Measurements from ENCODE around the gene NELL1.
"Not testable (repeated sequence)": the region's sequence is repeated elsewhere in the genome, so short reads cannot be mapped to it uniquely, and the experiment has no call there.

NELL1 gene

DNA sequence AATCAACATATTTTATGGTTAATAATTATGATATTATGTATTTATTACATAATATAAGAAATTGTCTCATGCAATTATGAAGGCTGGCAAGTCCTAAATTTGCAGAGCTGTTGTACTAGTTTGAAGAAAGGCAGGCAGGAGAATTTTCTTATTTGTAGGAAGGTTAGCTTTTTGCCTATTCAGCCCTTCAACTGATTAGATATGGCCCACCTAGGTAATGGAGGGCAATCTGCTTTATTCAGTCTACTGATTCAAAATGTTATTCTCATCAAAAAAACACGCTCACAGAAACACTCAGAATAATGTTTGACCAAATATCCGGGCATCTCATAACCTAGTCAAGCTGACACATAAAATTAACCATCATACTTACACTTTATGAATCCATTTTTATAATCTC lies 589.0 kb downstream of the NELL1 start:
- DNase-seq, result no peak

DNA sequence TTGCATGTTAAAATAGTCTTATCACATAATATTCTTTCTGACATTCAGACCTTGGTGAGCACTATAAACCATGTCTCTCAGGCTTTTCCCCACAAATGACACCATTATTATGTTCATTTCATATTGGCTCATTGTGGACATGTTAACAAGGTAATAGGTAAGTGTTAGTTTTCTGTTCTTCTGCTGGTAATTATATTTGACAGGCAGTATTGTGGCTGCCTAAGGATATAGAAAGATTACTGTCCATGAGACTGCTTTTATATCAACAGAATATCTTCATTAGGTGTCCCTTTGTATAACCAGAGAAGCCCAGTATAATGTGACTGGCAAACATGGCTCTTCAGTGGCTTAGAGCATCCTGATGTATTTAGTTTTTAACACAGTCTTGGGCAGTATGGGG lies 590.7 kb downstream of the NELL1 start:
- DNase-seq, result no peak

DNA sequence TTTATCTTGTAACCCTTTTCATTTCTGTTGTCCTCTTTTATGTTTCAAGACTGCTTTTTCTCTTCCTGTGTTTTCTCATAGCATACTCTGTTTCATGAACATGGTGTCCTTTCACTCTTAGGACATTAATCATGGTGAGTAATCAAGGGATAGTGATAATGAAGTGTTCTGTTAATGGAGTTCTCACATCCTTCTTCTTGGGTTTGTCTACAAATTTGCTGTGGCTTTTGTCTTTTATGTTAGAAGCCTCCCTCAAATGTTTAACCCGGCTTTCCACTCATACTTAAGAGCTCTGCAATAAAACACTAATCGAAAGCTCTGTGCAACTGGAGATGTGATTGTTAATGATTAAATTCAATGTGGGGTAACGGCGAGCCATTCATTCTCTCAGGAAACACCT lies 593.6 kb downstream of the NELL1 start:
- DNase-seq, result no peak

DNA sequence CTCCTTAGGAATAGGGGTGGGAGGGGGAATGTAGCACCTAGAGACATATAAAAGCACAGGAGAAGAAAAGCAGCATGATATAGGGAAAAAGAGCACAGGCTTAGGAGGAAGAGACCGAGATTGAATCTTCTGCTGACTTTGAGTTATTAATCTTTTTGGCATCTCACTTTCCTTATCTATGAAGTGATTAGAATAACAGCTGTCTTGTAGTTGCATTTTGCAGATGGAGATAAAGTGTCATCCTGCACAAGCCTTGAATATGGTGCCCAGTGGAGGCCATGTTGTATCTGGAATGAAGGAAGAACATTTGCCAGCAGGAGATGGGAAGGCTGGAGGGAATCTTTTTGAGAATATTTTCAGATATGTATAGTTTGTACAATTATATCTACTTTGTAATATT lies 594.7 kb downstream of the NELL1 start:
- no peak for DNase-seq

DNA sequence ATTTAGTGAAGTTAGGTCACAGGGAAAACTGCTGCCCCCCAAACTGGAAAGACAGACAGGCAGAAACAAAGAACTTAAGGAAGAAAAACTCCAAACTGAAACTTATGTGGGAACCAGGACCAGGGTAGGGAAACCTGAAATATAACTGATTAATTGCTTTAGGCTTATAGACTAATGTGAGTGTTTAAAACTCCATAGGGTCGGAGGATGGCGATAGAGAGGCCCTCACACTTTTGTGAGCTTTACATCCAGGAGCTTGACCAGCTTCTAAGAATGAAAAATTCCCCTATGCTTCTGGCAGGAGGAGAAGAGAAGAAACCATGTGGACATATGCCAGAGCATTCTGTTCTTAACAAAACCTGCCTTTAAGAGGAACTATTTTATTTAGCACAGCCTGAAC lies 598.6 kb downstream of the NELL1 start:
- no peak for DNase-seq

DNA sequence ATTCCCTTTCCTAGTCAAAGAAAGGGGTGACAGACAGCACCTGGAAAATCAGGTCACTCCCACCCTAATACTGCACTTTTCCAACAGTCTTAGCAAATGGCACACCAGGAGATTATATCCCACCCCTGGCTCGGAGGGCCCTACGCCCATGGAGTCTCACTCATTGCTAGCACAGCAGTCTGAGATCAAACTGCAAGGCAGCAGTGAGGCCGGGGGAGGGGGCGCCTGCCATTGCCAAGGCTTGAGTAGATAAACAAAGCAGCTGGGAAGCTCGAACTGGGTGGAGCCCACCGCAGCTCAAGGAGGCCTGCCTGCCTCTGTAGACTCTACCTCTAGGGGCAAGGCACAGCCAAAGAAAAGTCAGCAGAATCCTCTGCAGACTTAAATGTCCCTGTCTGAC lies 602.8 kb downstream of the NELL1 start:
- not testable (repeated sequence) for DNase-seq

DNA sequence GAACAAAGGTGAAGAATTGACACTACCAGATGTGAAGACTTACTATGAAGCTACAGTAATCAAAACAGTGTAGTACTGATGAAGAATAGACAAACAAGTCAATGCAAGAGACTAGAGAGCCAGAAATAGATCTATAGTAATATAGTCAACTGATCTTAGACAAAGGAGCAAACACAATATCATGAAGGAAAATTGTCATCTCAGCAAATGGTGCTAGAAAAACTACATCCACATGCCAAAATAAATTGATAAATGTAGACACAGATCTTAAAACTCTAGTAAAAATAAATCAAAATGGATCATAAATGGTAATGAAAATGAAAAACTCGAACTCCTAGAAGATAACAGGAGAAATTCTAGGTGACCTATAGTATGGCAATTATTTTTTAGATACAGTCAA lies 609.5 kb downstream of the NELL1 start:
- no peak for DNase-seq

DNA sequence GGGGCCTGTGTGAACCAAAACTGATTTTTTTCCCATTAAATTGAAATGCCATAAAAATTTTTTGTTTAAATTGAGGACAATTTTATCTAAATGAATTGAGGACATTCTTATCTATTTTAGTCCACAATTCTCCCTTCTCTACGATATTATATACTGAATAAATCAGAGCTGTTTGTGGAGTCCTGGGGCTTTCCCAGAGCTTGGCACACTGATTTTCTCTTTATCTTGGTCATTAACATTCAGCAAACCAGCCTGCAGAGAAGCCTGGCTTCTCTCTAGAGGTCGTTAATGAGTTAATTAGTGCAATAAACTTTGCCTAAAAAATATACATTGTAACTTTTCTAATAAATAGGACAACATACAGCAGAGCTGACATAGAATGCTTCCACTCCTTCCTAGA lies 615.7 kb downstream of the NELL1 start:
- DNase-seq, result no peak

DNA sequence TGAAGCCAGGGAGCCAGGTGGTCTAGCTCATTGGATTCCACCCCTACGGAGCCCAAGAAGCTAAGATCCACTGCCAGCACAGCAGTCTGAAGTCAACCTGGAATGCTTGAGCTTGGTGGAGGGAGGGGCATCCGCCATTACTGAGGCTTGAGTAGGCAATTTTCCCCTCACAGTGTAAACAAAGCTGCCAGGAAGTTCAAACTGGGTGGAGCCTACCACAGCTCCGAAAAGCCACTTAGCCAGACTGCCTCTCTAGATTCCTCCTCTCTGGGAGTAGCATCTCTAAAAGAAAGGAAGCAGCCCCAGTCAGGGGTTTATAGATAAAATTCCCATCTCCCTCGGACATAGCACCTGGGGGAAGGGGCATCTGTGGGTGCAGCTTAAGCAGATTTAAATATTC lies 620.3 kb downstream of the NELL1 start:
- no peak for DNase-seq

DNA sequence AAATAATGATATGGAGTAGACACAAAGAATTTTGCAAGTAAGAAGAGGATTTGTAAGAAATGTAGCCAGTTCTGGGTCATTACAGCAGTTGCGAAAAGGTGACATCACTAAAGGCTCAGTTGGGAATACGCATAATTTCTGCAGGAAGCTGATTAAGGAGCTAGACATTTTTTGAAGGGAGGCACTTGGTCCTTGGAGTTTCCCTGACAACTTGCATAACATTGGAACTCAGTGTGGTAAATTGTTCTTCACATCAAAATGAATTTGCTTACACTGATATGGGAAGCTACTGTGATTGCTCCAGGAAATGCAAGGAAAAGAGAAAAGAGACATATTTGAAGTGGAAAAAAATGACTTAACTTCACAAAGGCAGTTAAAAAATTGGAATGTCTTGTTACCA lies 626.1 kb downstream of the NELL1 start:
- no peak for DNase-seq

DNA sequence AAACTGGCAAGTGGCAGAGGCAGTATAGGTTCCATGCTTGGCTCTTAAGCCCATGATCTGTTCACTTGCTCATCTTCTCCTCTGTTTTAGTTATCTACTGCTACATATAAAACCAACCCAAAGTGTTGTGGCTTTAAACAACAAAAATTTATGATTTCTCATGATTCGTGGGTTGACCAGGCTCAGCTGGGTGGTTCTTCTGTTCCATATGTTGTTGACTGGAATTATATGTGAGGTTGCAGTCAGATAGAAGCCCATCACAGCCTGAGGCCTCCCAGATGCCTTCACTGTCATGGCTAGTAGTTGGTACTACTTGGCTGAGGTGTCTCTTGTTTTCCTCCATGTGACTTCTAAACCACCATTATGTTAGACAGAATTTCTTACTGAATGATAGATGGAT lies 632.6 kb downstream of the NELL1 start:
- no peak for DNase-seq

DNA sequence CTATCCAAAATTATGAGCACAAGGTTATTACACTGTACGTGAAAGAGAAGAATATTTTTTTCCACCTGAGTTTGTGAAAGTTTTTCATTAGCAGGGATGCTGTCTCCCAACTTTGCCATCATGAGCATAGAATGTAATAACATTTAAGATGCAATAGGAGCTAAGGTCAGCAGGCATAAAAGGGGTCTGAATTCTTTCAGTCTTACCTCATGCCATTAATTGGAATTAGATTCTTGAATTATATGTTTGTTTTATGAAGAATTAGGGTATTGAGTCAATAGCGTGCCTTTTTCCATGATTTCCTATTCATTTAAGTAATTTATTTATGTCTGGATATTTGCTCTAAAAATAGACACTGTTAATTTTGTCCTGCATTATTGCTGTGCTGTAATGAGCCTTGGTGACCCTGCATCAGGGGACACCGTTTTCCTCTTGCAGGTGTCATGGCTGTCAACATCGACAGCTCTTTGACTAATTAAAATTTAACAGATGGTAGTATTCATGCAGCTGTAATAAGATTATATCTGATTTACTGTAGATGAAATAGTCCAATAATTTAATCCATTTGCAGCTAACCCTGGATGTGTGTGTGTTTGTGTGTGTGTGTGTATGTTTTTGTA lies 637.5 kb downstream of the NELL1 start:
- no peak for DNase-seq

DNA sequence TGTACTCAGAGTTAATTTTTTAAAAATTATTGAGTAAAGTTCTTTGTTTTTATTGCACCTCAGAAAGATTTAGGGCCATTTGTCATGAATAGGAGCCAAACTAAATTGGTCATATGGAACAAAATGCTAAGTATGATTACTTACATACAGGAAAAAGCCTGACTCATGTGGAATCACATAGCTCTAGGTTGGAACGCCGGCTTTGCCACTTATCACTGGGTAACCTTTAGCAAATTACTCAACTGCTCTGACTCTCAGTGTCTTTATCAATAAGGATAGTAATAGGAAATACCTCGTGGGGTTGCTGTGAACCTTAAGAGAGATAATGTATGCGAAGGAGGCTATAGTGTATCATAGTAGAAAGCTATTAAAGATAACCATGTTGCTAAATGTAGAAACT lies 638.5 kb downstream of the NELL1 start:
- no peak for DNase-seq

DNA sequence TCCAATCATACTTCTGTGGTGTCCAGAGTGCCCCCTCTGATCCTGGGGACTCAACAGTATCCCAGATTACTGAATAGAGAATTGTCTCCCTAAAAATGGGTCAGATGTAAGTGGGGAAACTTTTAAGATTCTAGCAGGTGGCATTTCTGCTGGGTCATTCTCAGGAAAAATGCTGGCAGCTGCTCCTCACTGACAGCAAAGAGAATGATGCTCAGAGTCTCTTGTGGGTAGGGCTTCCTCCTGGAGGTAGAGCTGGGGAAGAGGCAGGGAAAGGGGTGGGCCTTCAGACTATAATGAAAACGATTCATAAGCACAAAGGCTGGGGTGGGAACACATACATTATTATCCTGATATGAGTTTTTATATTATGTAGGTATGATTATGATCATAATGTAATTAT lies 647.2 kb downstream of the NELL1 start:
- no peak for DNase-seq

DNA sequence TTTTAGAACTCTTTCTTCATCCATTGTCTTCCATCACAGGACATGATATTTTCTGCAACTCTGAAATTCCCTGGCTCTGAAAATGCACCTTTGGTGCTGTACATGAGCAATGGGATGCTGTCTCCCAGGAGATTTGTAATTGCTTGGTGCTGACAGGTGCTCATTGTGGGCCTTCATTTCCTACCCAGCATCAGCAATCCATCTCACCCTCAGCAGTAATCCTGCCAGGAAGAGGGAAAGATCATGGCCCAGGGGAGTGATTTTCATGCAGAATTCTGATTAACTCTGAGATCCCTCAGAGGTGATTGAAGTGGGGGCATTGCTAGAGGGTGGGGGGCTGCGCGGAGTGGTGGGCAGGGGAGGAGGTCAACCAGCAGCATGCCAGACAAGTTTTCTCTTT lies 651.7 kb downstream of the NELL1 start:
- DNase-seq, result no peak

DNA sequence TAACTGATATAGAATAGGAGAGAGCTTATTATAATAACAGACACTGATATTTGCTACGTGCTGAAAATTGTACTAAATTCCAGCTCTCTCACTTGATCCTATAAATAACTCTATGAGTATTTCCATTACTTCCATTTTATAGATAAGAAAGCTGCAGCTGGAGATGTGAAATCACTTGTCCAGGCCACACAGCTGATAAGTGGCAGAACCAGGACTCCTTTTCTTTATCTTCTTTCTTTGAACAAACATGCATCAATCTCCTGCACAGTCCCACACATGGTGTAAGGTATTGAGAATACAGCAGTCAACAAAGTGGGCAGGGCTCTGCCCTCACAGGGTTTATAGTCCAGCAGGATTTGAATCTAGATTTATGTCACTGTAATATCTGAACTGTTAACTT lies 652.1 kb downstream of the NELL1 start:
- no peak for DNase-seq

DNA sequence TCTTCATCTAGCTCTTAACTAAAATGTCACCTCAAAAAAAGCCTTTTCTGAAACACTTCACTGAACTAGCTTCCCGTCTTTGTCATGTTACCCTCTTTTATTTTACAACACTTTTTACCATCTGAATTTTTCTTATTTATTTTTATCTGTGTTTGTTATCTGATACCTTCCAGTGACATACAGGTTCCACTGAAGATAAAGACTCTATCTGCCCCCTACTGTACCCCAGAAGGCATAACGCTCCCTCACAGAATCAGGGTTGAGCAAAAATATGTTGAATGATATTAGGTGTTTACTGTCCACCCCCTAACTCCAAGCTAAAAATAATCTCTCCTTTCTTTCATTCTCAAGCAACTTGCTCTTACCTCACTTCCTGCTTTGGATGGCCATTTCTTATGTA lies 654.2 kb downstream of the NELL1 start:
- DNase-seq, result no peak

DNA sequence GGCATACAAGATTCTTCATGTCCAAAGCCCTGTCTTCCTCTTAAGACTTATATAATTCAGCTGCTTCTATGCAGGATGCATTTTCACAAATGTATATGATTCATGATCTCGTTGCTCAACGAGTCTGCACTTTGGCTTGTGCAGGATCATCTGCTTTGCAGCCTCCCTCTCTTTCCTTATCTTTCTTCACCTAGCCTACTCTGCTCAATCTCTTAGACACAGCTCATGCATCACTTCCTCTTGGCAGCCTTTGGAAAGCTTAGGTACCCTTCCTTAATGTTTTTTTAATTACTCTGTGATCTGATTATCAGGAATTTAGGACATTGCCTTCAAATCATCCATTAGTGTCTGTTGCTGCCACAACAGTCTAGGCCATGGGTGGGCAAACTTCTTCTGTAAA lies 673.8 kb downstream of the NELL1 start:
- no peak for DNase-seq

DNA sequence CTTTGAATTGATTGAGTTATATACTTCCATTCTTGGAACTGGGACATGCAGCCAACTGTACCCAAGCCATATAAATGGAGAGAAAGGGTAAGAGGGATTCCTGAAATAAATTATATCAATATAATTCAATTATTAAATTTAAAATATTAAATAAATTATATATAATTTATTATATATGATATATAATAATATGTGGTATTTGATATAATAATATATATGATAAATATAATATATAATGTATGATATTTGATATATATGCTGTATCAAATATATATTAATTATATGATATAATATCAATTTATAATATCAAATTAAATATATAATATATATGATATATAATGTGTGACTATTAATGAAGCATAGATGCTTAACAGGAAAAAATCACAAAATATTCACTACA lies 677.0 kb downstream of the NELL1 start:
- DNase-seq, result no peak

DNA sequence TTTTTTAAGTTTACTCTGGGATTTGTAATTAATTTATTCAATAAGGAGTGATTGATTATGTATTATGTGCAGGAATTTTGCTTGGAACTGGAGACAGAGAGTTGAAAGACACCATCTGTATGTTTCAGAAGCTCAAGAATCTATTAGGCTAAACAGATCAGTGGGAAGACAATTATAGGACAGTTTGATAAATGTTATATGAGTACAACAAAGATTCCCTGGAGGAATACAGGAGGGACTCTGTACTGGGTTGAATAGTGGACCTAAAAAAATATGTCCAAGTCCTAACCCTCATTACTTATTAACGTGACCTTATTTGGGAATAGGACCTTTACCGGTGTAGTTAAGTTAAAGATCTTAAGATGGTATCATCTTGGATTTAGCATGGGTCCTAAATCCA lies 681.2 kb downstream of the NELL1 start:
- no peak for DNase-seq

DNA sequence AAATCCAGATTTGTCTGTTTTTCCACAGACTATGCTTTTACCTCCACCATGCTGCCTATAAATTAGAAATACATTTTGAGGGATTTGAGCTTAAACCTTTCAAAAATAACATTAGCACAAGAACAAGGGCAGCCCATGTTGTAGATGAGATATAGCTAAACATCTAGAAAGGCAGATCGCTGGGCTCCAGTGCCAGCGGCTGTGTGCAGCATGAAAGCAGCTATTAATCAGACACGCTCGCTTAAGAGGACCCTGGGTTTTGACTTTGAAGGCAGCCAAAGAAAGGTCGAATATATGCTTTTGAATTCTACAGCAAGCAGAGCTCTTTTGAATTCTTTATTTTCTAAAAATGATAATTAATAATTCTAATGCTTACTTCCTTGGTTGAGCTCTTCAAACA lies 684.0 kb downstream of the NELL1 start:
- no peak for DNase-seq

DNA sequence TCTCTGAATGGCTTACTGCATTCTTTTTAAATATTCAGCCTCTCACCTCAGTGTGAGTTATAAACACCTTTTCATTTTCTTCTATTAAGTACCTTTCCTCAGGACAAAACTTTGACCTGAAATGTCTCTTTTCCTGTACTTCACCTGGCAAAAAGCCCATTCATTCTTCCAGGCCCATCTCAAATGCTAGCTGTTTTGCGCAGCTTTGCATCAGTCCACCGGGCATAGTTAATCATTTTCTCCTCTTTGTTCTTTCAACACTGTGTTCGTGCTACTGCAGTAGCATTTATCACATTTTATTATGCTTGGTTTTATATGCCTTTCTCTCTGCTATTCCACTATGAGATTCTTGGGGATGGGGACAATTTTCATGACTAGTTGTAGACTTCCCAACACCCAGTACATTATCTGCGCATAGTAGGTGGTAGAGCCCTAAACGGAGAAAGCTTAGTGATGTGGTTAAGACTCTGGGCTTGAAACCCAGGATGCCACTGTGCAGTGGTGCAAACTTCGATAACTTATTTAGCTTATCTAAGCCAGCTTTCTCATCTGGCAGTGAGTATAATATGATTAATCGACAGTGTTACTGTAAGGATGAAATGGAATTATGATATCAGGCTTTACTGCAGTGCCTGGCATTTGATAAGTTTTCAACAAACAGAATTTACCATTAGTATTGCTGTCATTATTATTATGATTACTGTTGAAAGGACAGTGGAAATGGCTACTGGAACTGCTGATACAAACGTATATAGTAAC lies 695.7 kb downstream of the NELL1 start:
- DNase-seq, result no peak

DNA sequence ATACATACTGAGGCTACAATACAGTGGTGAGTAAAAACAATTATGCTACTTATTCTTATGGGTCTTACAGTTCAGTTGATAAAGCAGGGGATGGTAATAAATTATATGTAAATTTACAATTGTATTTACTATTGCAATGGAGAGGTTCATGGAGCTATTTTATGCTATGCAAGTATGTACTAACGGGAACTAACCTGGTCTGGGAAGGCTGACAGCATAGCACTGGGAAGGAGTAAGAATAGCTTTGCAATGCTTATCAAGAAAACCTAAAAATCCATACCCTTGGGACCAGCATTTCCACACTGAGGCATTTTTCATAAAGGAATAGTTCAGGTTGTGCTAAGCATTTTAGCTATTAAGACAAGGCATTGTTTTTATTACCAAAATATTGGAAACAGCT lies 700.6 kb downstream of the NELL1 start:
- DNase-seq, result no peak

DNA sequence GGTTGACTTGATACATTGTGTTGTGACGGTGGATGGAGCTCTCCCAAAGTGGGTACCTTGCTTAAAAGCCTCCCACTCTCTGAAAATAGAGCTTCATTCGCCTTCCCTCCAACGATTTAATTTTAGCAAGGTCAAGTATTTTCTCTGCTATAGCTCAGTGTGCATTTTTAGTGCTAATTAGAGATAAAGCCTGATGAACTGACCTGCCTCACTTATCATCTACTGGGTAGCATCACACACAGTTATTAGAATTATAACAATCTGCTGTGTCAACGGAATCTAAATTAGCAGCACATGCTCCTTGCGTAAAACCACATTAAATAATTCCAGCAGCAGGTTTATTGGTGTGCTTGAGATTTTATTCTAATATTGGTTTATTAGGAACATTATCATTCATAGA lies 701.7 kb downstream of the NELL1 start:
- no peak for DNase-seq

DNA sequence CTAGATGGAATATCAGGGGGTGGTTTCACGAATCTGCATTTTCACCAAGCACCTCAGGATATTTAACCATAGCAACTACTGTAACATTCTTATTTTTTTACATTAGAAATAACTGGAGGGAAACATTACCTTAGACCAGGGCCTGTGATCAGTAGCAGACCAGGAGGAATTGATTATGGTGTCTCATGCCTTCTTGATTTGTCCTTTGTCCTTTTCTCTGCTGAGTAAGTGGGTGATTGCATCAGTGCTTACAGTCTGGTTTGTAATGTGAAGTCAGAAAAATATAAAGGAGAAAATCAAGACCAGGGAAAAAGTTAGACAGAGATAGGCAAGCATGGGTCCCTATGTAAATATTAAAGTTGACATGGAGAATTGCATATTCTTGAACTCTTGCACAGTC lies 703.3 kb downstream of the NELL1 start:
- DNase-seq, result no peak
